SK-N-MC (cell line): ENCODE data around the gene MAGEB4.

Experiments
- EZH2 ChIP-seq: fragments of 200-600 bp; sonication (generic); IDR thresholded peaks from one replicate; pipeline ENCODE4 v1.6.1; 2017; ENCODE audit warnings: antibody characterized with exemption
- FOXP2 ChIP-seq: optimal IDR thresholded peaks from 2 replicates; pipeline ENCODE3; 2011; ENCODE audit warnings: mild to moderate bottlenecking, moderate library complexity; ENCODE audit not compliant: insufficient read depth; ENCODE audit errors: extremely low read length, control extremely low read depth
- POLR2AphosphoS5 ChIP-seq: IDR thresholded peaks from 2 replicates; pipeline ENCODE4 v1.6.1; 2012; ENCODE audit warnings: mild to moderate bottlenecking, low read depth, low read length, borderline replicate concordance

- TF ChIP-seq EZH2 = no peak
- no peak for TF ChIP-seq POLR2AphosphoS5
- TF ChIP-seq FOXP2 = no peak
These were observed 22.4 kb upstream of the MAGEB4 start for GRCh38 chrX:30219372-30219771.
